ENCODE measurements around the gene EPB41L1.

The EPB41L1 gene

GRCh38 chr20:36150847-36151539 is 3.5 kb upstream of the EPB41L1 start:
- TF ChIP-seq REST (IDR thresholded peaks at IDR 0.05; ENCODE audit: insufficient read depth in 1 of 2, low read depth in 2 of 2, low read length in 2 of 2): no peak
- TF ChIP-seq FOXP2 (optimal IDR thresholded peaks at IDR 0.05; ENCODE audit: borderline replicate concordance, extremely low read depth, extremely low read length, insufficient read depth): no peak
- TF ChIP-seq POLR2AphosphoS5 (IDR thresholded peaks at IDR 0.05; ENCODE audit: low read depth, low read length): no peak
- TF ChIP-seq TAF1 (IDR thresholded peaks at IDR 0.05; ENCODE audit: borderline replicate concordance, insufficient read depth, low read length): no peak
- TF ChIP-seq SIN3A (IDR thresholded peaks at IDR 0.05; ENCODE audit: borderline replicate concordance, insufficient read depth, low read length): no peak

- TF ChIP-seq TAF1 (IDR thresholded peaks at IDR 0.05; ENCODE audit: borderline replicate concordance, insufficient read depth, low read length): no peak
- TF ChIP-seq POLR2AphosphoS5 (IDR thresholded peaks at IDR 0.05; ENCODE audit: low read depth, low read length): no peak
- TF ChIP-seq REST (IDR thresholded peaks at IDR 0.05; ENCODE audit: insufficient read depth in 1 of 2, low read depth in 2 of 2, low read length in 2 of 2): no peak
- no peak for TF ChIP-seq SIN3A (IDR thresholded peaks at IDR 0.05; ENCODE audit: borderline replicate concordance, insufficient read depth, low read length)
- no peak for TF ChIP-seq FOXP2 (optimal IDR thresholded peaks at IDR 0.05; ENCODE audit: borderline replicate concordance, extremely low read depth, extremely low read length, insufficient read depth)
Observed at GRCh38 chr20:36152261-36152660, 2.3 kb upstream of the EPB41L1 start.

- TF ChIP-seq FOXP2 (optimal IDR thresholded peaks at IDR 0.05; ENCODE audit: borderline replicate concordance, extremely low read depth, extremely low read length, insufficient read depth) (no peak), POLR2AphosphoS5 (IDR thresholded peaks at IDR 0.05; ENCODE audit: low read depth, low read length) (no peak), REST (IDR thresholded peaks at IDR 0.05; ENCODE audit: insufficient read depth in 1 of 2, low read depth in 2 of 2, low read length in 2 of 2) (no peak), TAF1 (IDR thresholded peaks at IDR 0.05; ENCODE audit: borderline replicate concordance, insufficient read depth, low read length) (no peak), SIN3A (IDR thresholded peaks at IDR 0.05; ENCODE audit: borderline replicate concordance, insufficient read depth, low read length) (no peak)
Observed at GRCh38 chr20:36153204-36153603, 1.3 kb upstream of the EPB41L1 start.

- TF ChIP-seq SIN3A (IDR thresholded peaks at IDR 0.05; ENCODE audit: borderline replicate concordance, insufficient read depth, low read length): no peak
- no peak for TF ChIP-seq TAF1 (IDR thresholded peaks at IDR 0.05; ENCODE audit: borderline replicate concordance, insufficient read depth, low read length)
- no peak for TF ChIP-seq REST (IDR thresholded peaks at IDR 0.05; ENCODE audit: insufficient read depth in 1 of 2, low read depth in 2 of 2, low read length in 2 of 2)
Observed at GRCh38 chr20:36153736-36154699, 522 bp upstream of the EPB41L1 start.

All from PFSK-1 (cell line).